OCI-M2 (cell line): ENCODE results near the gene ZNF407.

Source experiments
- DNase-seq: peaks from one replicate; lab custom pipeline; 2025; ENCODE audit not compliant: unreplicated experiment; lab: John Stamatoyannopoulos, UW

ZNF407 gene

DNA sequence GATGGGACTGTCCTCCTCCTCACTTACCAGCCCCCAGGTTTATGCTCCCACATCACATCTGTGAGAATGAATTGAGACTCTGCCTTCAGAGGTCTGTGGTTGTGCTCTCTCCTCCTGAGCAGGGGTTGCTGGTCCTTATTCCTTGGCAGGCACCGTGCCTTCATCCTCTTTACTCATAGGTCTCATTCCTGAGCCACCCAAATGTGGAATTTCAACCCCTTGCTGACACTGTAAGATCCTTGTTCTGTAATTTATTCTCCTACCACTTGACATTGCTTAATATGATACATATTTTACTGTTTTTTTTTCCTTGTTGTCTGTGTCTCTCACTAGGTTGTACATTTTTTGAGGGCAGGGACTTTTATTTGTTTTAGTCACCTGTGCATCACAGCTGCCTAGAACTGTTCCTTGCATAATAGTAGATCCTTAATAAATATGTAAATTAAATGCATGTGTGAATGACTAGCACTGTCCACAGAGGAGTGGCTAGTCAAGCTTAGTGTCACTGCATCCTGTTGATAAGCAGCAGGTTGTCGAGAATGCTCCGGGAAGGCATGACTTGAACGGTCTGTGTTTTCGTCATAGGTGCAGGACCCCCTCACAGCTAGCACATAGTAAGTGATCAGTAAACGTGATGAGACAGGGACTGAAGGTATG lies 180.6 kb downstream of the ZNF407 start:
- no peak for DNase-seq

GRCh38 chr18:74784752-74785151 lies 187.1 kb downstream of the ZNF407 start:
- DNase-seq = no peak

DNA sequence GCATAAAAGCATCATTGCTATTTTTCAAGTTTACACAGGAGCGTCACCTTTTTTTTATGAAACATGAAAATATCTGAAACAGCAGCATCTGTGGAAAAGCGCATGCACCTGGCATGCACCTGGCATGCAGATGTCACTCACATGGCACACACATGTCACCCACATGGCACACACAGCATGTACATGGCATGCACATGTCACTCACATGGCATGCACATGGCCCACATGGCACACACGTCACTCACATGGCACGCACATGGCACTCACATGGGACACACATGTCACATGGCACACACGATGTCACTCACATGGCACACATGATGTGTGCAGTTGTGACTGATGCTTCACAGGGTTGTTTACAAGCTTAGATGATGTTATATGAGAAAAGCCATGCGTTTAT lies 188.0 kb downstream of the ZNF407 start:
- no peak for DNase-seq

DNA sequence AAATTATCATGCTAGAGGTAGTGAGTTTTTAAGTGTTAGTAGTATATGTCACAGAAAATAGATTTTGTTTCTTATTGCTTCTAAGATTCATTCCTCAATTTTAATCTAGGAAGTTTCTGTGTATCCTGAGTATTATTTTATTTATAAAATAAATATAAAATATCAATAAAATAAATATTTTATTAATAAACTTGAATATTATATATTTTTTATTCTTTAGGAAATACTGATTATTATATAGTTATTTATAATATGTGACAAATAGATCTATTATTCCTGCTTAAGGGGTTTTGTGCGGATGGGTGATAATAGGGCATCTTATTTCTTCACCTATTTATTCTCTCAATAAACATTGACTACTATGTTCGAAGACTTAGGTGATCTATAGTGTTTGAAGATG lies 191.0 kb downstream of the ZNF407 start:
- DNase-seq = no peak

DNA sequence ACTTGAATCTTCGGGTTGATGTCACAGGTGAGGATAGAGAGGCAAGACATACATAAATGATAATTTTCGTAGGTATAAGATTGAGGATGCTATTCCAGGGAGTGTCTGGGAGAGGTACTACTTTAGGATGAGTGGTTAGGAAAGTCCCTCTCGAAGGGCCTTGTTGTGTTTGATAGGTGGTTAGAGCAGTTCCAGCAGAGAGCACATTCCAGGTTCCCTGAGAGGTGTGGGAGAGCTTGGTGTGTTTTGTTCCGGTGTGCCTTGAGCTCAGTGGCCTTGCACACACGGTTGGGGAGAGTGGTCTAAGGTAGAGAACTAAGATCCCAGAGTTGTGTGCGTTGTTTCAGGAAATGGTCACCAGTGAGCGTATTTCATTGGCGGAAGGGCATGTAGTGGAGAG lies 191.4 kb downstream of the ZNF407 start:
- DNase-seq = no peak

DNA sequence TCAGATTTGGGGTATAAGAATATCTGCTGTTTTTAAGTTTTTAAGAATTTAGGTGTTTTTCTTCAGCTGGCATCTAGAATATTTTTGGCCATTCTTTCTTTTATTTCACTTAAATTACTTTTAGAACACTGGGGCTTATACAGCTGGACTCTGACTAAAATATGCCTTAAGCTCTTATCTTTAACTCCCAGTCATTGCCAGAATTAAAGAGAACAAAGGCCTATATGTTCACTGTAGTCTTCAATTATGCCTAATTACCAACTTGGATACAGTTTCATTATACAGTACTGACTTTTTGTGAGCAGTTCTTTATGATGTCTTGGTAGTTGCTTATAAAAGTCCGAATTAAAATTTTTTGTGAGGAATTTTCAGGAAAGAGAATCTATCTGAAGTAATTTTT lies 192.8 kb downstream of the ZNF407 start:
- no peak for DNase-seq

DNA sequence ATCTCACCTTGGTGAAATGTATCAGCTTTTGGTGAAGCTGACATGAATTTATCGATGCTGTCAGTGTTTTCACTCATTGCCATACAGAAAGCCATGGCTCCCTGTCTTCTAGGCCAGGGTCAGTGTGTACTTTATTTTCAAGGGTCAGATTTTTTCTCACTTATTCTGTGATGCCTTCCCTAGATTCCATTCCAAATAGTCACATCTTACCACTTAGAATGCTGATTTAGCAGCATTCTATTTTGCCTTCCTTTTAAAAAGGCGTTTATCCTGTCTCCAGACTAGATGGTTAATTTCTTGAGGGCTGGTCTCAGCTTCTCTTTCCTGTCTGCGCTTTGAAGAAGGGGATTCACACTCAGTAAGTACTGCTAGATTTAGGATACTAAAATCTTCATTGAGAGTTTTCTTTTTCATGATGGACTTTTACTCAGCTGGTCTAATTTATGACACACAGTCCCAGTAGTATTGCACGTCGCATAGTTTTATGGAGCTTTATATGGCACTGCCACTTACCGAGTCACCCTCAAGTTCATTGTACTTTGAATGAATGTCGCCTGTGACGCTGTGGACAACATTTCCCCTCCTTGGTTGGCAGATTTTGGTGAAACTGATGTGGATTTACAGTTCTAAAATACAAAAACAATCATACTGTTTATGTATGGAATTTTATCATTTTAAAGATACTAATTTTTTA lies 194.0 kb downstream of the ZNF407 start:
- DNase-seq = no peak

DNA sequence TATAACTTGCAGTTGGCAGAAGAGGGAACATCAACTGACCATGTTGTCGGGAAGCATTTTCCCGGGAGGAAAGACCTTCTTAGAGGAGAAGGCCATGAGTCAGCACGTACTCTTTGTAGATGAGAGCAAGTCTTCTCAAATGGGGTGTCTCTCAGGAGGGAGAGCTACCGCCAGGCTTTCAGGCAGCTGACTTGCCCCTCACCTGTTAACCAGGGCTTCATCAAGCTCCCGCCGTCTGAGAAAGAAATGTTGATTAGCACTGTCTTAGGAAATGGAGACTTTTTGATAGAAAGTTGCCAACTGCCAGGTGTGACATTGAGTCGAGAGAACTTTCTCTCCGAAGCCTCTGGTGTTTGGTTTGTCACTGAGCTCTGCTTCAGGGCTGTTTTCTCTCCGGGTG lies 196.1 kb downstream of the ZNF407 start:
- no peak for DNase-seq

GRCh38 chr18:74795751-74796150 lies 198.1 kb downstream of the ZNF407 start:
- DNase-seq = no peak

- no peak for DNase-seq
Observed at GRCh38 chr18:74796211-74796610, 198.5 kb downstream of the ZNF407 start.

DNA sequence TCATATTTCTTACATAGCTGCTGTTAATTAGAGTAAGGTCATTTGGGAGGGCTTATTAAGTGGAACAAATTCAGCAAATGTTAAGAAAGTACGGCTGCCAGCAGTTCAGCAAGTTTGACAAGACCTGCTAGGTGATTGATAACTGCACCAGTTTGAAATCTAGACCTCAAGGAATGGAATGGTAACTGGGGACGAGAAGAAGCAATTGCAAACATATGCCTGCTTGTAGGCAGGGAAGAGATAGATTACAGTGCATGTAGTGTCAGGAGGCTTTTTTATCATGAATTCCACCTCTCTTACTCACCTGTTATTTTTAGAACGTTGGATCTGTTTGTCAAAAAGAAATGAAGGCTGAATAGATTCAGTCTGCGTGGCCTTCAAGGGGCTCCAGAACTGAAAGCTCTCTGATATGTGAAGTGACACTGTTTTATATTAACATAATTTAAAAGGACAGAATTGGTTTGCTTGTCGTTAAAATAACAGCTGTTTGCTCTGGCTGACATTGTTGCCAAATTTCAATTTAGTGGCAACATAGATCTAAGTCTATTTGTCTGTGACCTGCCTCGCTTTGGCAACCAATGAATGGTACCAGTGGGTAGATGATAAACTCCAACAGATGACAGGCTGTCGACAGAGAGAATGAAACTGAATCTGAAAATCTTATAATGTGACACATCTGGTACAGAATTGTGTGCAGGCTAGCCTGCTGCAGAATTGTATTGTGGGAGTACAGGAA lies 199.3 kb downstream of the ZNF407 start:
- DNase-seq = no peak

GRCh38 chr18:74797577-74798151 lies 200.0 kb downstream of the ZNF407 start:
- no peak for DNase-seq

GRCh38 chr18:74799542-74799941 lies 201.9 kb downstream of the ZNF407 start:
- no peak for DNase-seq

DNA sequence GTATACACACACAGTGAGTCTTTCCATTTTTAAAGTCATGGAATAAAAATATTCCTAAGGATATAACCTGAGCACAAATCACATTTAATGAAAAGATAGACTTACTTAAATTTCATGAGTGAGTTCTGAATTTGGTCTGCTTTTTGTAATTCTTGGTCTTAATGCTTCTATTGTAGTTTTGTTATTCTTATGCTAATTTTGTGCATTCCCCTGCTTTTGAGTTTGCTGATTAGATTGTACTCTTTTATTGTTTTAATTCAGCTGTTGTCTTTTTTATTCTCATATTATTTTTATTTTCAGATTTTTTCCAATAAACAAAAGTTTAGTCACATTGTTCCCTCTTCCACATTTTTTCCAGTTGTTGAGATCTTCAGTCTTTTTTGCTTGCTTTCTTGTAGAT lies 202.4 kb downstream of the ZNF407 start:
- no peak for DNase-seq

DNA sequence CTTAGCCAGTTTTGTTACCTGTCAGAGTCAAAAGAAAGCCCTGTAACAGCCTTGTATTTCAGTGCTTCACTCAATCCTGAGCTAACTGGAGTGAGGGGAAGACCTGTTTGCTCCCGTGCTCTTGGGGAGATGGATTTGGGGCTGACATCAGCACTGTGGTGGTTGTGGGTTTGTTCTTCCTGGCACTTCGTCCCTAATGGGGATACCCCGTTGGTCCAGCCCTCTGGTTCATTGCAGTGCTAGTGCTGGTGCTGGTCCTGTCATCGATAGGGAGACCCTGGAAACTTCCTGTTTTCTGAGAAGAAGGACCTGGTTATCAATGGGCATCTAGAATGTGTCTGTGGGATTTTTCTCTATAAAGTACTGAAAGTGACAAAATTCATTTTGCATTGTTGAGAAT lies 205.4 kb downstream of the ZNF407 start:
- no peak for DNase-seq

DNA sequence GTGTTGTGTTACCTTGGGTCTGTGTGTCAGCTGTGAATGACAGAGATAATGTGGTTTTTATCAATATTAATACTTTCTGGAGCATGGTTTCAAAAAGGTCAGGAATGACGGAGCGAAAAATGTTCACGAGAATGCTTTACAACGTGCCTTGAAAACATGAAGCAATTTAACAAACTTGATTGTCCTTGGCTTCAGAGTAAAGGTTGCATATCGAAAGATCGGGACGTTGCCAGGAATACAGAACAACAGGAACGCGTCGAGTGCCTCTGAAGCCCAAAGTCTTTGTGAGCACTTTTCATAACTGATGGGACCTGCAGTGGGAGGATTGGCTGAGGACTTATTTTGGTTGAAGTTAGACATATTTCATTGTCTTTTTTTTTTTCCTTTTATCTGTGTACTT lies 206.1 kb downstream of the ZNF407 start:
- DNase-seq = no peak

DNA sequence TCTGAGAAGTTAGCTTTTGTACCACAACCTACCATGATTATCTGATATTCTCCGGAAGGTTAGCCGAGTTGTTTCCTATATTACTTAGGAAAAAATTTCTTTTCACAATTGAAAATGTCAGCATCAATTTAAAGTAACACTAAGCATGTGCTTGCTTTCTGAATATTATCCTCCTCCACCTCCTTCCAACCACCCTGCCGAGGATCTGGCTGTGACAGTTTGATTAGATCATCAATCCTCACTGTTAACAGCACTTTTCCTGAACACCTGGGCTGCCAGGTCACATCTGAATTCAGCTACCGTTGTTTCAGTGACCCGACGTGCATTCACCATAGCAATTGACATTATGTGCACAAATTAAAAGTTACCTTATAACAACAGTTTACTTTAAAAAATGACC lies 207.0 kb downstream of the ZNF407 start:
- no peak for DNase-seq

DNA sequence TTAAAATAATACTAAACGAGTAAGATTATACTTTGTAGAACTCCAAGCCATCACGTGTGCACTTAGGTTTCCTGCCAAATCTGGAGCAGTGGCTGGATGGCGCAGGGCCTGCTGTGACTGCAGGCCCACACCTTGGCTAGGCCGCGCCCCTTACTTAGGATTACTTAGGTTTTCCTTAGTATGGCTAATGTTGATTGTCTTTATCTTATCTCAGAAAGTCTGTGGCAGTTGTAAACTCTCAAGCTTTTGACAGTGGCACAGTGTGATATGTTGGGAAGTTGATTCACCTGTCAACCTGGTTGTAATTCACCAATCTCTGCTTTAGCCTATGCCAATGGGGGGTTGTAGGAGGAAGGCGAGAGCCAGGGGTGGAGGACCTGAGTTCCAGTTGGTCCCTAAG lies 208.4 kb downstream of the ZNF407 start:
- no peak for DNase-seq

DNA sequence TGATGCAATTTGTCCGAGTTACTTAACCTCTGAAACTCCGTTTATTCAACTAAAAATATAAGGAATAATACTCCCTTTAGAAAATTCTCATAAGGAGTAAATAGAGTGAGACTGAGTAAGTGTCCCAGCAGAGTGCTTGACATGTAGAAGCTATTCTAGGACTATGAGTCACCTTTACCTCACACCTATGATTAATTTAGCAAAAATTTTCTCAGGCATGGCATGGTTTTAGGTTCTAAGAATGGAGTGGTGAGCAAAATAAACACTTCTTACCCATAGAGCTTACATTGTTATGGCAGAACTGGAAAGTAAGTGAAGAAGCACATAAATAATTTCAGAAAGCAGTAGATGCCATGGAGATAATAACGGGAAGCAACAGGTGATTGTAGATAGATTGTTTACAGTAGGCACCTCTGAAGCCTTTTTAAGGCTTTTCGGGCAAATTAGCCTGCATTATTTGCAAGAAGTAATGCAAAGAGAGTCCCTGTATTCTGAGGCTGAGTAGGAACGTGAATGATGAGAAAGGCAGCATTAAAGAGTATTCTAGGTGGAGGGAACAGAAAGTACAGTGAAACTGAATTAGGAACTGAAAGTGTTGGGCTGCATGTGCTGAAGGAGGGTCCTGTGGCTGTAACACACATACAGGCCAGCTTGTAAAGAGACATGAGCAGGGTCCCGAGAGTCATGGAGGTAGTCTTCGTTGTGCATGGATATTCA lies 209.2 kb downstream of the ZNF407 start:
- no peak for DNase-seq

- DNase-seq = no peak
Observed at GRCh38 chr18:74817576-74817975, 219.9 kb downstream of the ZNF407 start.

DNA sequence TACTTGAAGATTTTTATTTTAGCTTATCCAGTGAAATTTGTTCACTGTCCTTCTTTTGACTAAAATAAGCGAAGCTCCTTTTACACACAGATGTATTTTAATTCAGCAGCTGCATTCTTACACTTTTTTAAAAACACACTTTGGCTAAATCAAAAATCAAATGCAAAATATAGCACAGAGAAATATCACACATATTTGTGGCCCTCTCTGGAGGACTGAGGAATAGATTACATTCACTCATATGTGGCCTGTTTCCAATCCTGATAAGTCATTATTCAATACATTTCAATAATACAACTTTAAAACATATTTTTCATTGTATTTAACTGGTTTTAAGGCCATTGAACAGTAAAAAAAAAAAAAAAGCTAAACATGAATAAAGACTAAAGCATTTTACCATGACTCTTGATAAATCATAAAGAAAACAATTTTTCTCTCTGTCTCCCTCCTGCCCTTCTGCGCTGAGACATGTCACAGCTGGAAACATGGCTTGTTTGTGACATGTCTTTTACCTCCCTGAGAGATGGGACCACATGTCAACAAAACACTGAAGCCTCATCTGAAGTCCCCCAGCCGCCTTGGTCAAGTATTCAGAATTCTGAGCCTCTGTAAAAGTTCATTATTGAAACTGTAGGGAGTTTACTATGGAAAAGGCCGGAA lies 221.0 kb downstream of the ZNF407 start:
- DNase-seq = no peak
